Erythroblast (primary cell): ENCODE measurements around the gene ADAT3.

Experiments used
- DNase-seq, 2 experiments: peaks; one replicate each; lab custom pipeline; 2025; lab: John Stamatoyannopoulos, UW
- GATA1 ChIP-seq: IDR thresholded peaks from 2 replicates; pipeline ENCODE4 v1.6.1; 2011; ENCODE audit warnings: low read depth, mild to moderate bottlenecking, control low read depth, low read length, moderate library complexity
- POLR2A ChIP-seq: IDR thresholded peaks from 2 replicates; pipeline ENCODE4 v1.6.1; 2011; ENCODE audit warnings: mild to moderate bottlenecking, low read length

Gene ADAT3

GRCh38 chr19:1950640-1951039, 45.4 kb downstream of the ADAT3 start:
- TF ChIP-seq GATA1 = no peak
- no peak for TF ChIP-seq POLR2A
- DNase-seq = no peak

- TF ChIP-seq GATA1 (no peak), POLR2A (no peak)
- peak; percentile 59 to 72 for DNase-seq
These were observed 47.4 kb downstream of the ADAT3 start for GRCh38 chr19:1952635-1953034.

- DNase-seq = no peak
- no peak for TF ChIP-seq POLR2A
- no peak for TF ChIP-seq GATA1
These were observed 47.8 kb downstream of the ADAT3 start for GRCh38 chr19:1953037-1953436.

GRCh38 chr19:1953441-1954094, 48.4 kb downstream of the ADAT3 start:
- DNase-seq = no peak
- TF ChIP-seq POLR2A (no peak), GATA1 (no peak)

- no peak for DNase-seq
- TF ChIP-seq GATA1 (no peak), POLR2A (no peak)
These were observed 49.3 kb downstream of the ADAT3 start for GRCh38 chr19:1954532-1954933.

- no peak for TF ChIP-seq GATA1
- no peak for DNase-seq
These were observed 50.2 kb downstream of the ADAT3 start for GRCh38 chr19:1955171-1956121.

GRCh38 chr19:1956122-1956494, 50.9 kb downstream of the ADAT3 start:
- TF ChIP-seq POLR2A = no peak
- TF ChIP-seq GATA1 = no peak
- no peak for DNase-seq

GRCh38 chr19:1956868-1957492, 51.8 kb downstream of the ADAT3 start:
- no peak for DNase-seq
- TF ChIP-seq POLR2A (no peak), GATA1 (no peak)

- TF ChIP-seq POLR2A (no peak), GATA1 (no peak)
- no peak for DNase-seq
These were observed 52.5 kb downstream of the ADAT3 start for GRCh38 chr19:1957562-1958248.

GRCh38 chr19:1959928-1960589, 54.9 kb downstream of the ADAT3 start:
- TF ChIP-seq POLR2A = no peak
- TF ChIP-seq GATA1 = no peak
- DNase-seq = no peak

- TF ChIP-seq POLR2A (no peak), GATA1 (no peak)
- DNase-seq = no peak
These were observed 56.0 kb downstream of the ADAT3 start for GRCh38 chr19:1961000-1961883.

GRCh38 chr19:1962674-1963073, 57.5 kb downstream of the ADAT3 start:
- TF ChIP-seq GATA1 = no peak
- TF ChIP-seq POLR2A = no peak
- no peak for DNase-seq
